ENCODE data around the gene CASD1. TPM values are rescaled to one million over a fixed set of nuclear protein-coding genes. Genes with fewer than 3 reads are reported as not detected.

CASD1 gene
- total and polyA plus RNA-seq, 8 donors = 7.2 to 19.4 (median 10.6) TPM

GRCh38 chr7:94525923-94526322 lies 16.3 kb downstream of the CASD1 start:
- ATAC-seq (no peak), DNase-seq (no peak), FAIRE-seq (no peak)
- peaks cover 0 to 11% (median 0%) of the 10 kb centered on the region in 3 donors for H3K36me3 ChIP-seq
- H3K4me3 ChIP-seq = no peak overlapping the region
- no peak overlapping the region for H3K27ac ChIP-seq
- H3K9me3 ChIP-seq = no peaks in the 10 kb centered on the region
- TF ChIP-seq CTCF (IDR thresholded peaks at IDR 0.05) = no peak
- no peaks in the 10 kb centered on the region for H3K27me3 ChIP-seq
- WGBS, 2 donors = 90 to 94% methylated on average over 3 of the region's 3 CpGs
- H3K4me1 ChIP-seq = no peaks in the 10 kb centered on the region
- intact Hi-C loops (cut with DNase I) = no loop called here

GRCh38 chr7:94529516-94529915 lies 19.9 kb downstream of the CASD1 start:
- Histone ChIP-seq H3K27me3 (no peaks in the 10 kb centered on the region), H3K4me1 (no peaks in the 10 kb centered on the region), H3K27ac (no peak overlapping the region), H3K9me3 (no peaks in the 10 kb centered on the region), H3K4me3 (no peak overlapping the region), H3K36me3 (peaks cover 0 to 11% (median 0%) of the 10 kb centered on the region in 3 donors)
- ATAC-seq (no peak), DNase-seq (no peak), FAIRE-seq (no peak)
- WGBS, 2 donors = 83 to 85% methylated on average over 1 of the region's 1 CpG
- intact Hi-C loops (cut with DNase I) = no loop called here
- TF ChIP-seq CTCF (IDR thresholded peaks at IDR 0.05) = no peak

GRCh38 chr7:94530109-94530508 lies 20.5 kb downstream of the CASD1 start:
- TF ChIP-seq CTCF (IDR thresholded peaks at IDR 0.05) = no peak
- ATAC-seq (no peak), FAIRE-seq (no peak), DNase-seq (no peak)
- intact Hi-C loops (cut with DNase I) = no loop called here
- Histone ChIP-seq H3K36me3 (peaks cover 0 to 16% (median 3%) of the 10 kb centered on the region in 3 donors), H3K4me3 (no peak overlapping the region), H3K9me3 (no peaks in the 10 kb centered on the region), H3K4me1 (no peaks in the 10 kb centered on the region), H3K27ac (no peak overlapping the region), H3K27me3 (no peaks in the 10 kb centered on the region)
- 87 to 88% methylated on average over 3 of the region's 3 CpGs for WGBS, 2 donors

- WGBS, 2 donors = 83 to 85% methylated on average over 2 of the region's 2 CpGs
- DNase-seq = no peak
- Histone ChIP-seq H3K36me3 (peaks cover 0 to 39% (median 3%) of the 10 kb centered on the region in 3 donors), H3K4me3 (no peak overlapping the region), H3K27ac (no peak overlapping the region), H3K27me3 (no peaks in the 10 kb centered on the region), H3K9me3 (no peaks in the 10 kb centered on the region), H3K4me1 (no peaks in the 10 kb centered on the region)
- intact Hi-C loops (cut with DNase I) = no loop called here
- no peak for ATAC-seq
- FAIRE-seq = no peak
- no peak for TF ChIP-seq CTCF (IDR thresholded peaks at IDR 0.05)
These were observed 23.1 kb downstream of the CASD1 start for GRCh38 chr7:94532676-94533075.

- DNase-seq = no peak
- FAIRE-seq = no peak
- no peaks in the 10 kb centered on the region for H3K27me3 ChIP-seq
- no peak for ATAC-seq
- intact Hi-C loops (cut with DNase I) = no loop called here
- H3K4me1 ChIP-seq = no peaks in the 10 kb centered on the region
- 80 to 89% methylated on average over 1 of the region's 1 CpG for WGBS, 2 donors
- TF ChIP-seq CTCF (IDR thresholded peaks at IDR 0.05) = no peak
- no peaks in the 10 kb centered on the region for H3K9me3 ChIP-seq
- peaks cover 0 to 27% (median 0%) of the 10 kb centered on the region in 3 donors for H3K36me3 ChIP-seq
- H3K27ac ChIP-seq = no peak overlapping the region
- H3K4me3 ChIP-seq = no peak overlapping the region
These were observed 30.8 kb downstream of the CASD1 start for GRCh38 chr7:94540428-94540827.

Data from pancreas (tissue), 10 donors.